Measurements from ENCODE around the gene PCDHB1.

Gene PCDHB1, protein sequence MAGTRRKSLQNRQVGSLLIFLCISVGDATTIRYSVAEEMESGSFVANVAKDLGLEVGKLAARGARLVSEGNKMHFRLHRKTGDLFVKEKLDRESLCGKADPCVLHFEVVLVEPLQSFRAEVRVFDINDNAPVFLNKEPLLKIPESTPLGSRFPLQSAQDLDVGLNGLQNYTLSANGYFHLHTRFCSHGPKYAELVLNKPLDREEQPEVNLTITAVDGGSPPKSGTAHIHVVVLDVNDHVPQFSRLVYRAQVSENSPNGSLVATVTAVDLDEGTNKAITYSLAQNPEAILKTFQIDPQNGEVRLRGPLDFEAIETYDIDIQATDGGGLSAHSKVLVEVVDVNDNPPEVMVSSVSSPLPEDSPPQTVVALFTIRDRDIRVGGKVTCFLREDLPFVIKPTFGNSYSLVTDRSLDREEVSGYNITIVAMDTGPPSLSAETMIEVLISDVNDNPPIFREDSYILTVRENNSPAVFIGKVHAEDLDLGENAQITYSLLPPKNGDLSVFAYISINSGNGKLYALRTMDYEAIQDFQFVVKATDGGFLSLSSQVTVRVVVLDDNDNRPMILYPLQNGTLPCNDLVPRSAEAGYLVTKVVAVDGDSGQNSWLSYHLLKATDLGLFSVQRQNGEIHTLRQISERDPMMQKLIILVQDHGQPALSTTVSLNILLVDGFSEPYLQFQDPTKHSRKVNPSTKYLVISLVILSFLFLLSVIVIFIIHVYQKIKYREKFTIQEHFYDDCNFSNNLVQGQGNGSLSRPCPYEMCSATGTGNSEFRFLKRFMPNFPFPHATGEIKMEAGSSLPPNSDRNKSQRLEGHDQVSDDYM

GRCh38 chr5:141050622-141051520 is at the start of gene PCDHB1:
TSS of gene PCDHB1 (plus strand) at chr5:141051374. CDS start at chr5:141051471, 97 bp downstream.
- no peak for DNase-seq

GRCh38 chr5:141001446-141001843 is 49.7 kb upstream of the PCDHB1 start:
- DNase-seq: no peak

DNA sequence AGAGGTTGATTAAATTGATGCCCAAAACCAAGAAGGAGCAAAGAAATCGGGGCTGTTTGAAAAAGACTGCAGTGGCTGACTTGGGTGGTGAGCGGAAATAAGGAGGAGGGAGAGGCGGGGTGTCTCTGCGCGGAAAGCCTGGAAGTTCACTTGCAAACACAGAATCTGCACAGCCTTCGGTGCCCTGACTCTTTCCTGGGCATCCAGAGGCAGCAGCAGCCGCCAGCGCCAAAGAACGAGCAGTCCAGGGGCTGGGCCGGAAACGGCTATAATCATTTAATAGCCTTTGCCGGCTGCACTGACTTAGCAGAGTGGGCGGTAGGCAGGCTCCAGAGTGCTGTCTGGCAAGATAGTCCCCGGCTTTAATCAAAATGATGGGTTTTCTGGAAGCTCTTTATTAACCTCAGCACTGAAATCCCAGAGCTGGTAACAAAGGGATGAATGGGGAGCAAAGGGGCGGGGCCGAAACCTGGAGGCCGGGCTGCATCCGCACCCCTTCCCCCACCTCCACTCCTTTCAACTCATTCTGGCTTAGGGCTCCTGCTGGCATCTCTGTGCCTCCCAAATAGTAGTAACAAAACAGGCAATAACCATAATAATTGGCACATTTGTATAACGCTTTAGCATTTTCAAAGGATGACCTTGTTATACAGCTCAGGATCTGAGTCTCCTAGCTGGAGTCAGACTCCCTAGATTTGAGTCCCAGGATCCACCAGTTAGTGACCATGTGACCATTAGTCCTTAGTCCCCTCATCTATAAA is 49.1 kb upstream of the PCDHB1 start:
- no peak for DNase-seq

GRCh38 chr5:141002605-141002965 is 48.6 kb upstream of the PCDHB1 start:
- no peak for DNase-seq

- DNase-seq: no peak
Measured at GRCh38 chr5:141003031-141003430, 48.1 kb upstream of the PCDHB1 start.

- no peak for DNase-seq
Measured at GRCh38 chr5:141003791-141004611, 47.2 kb upstream of the PCDHB1 start.

- DNase-seq: no peak
Measured at GRCh38 chr5:141007791-141008190, 43.4 kb upstream of the PCDHB1 start.

DNA sequence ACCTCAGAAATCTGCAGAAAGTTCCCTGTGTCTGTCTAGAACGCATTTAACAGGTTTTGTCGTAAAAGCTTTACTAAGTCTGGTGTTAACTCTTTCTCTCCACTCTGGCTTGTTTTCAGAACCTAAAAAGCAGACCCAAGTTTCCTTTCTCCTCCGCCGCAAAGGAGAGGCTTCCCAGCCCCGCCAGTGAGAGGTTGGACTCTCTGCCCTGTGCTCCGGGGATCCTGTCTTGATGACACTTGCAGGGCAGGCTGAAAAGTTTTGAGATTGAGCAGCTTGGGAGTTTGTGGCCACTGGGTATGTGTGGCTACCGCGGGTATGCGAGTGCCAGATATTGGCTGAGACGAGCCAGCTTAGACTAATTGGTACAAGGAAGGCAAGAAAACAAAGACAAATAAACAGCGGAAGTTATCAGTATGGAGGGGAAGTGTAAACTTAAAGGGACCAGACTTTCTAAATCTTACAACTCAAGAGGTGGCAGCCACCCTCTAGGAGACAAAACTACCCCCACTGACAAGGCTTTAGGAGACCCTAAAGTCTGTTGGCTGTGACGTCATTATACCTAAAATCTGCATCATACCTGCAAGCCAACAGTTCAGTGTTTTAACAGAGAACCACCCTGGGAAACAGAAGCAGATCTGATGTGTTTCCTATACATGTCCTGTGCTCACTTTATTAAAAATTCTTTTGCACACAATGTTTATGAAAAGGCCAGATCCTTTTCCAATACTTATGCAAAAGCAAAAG is 41.0 kb upstream of the PCDHB1 start:
- no peak for DNase-seq

GRCh38 chr5:141017943-141018342 is 33.2 kb upstream of the PCDHB1 start:
- DNase-seq: no peak

DNA sequence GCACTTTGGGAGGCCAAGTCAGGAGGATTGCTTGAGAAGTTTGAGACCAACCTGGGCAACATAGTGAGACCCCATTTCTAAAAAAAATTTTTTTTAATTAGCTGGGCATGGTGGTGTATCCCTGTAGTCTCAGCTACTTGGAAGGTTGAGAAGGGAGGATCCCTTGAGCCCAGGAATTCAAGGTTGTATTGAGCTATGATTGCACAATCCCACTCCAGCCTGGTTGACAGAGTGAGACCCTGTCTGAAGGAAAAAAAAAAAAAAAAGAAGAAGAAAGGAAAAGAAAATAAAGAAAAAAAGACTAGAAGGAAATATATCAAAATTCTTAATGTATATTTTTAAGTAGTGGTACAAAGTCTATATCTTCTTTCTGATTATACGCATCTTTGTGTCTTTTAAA is 28.8 kb upstream of the PCDHB1 start:
- DNase-seq: no peak

DNA sequence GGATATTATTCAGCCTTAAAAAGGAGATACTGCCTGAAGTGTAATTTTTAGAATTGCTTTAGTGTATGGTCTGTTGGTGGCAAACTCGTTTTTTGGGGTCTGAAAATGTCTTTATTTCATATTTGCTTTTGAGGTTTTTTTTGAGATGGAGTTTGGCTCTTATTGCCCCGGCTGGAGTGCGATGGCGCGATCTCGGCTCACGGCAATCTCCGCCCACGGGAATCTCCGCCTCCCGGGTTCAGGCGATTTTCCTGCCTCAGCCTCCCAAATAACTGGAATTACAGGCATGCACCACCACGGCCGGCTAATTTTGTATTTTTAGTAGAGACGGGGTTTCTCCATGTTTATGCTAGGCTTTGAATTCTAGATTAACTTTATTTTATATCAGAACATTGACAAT is 20.2 kb upstream of the PCDHB1 start:
- DNase-seq: no peak

GRCh38 chr5:141032626-141033025 is 18.5 kb upstream of the PCDHB1 start:
- DNase-seq: no peak

- no peak for DNase-seq
Measured at GRCh38 chr5:141039061-141039460, 12.1 kb upstream of the PCDHB1 start.

GRCh38 chr5:141039517-141039916 is 11.7 kb upstream of the PCDHB1 start:
- no peak for DNase-seq

DNA sequence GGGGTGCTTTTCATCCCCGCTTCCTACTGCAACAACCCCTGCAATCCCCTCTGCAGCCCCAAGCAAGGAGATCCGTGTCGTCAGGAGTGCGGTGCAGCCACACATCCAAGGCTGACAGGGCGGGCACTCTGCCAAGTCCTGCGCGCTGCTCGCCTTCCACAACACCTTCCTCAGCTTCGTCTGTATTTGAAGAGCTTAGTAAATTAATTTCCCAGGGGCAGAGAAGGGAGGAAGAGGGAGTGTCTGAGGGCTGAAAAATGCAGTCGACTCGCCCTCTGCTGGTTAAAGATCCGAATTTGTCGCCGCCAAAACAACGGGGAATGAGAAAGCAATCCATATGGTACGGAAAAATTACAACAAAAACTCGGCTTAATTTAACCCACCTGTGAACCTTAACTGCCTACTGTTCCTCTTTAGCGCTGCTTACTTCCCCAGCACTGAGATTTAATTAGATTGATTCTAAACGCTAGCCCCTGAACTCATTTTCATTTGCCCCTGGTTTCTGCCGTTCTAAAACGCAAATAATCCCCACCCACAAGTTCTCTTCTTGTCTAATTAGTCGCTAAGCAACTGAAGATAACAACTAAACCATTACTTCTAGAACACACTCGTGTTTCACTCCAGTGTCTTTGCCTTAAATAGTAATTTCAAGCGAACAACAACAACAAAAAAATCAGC is 10.9 kb upstream of the PCDHB1 start:
- no peak for DNase-seq

DNA sequence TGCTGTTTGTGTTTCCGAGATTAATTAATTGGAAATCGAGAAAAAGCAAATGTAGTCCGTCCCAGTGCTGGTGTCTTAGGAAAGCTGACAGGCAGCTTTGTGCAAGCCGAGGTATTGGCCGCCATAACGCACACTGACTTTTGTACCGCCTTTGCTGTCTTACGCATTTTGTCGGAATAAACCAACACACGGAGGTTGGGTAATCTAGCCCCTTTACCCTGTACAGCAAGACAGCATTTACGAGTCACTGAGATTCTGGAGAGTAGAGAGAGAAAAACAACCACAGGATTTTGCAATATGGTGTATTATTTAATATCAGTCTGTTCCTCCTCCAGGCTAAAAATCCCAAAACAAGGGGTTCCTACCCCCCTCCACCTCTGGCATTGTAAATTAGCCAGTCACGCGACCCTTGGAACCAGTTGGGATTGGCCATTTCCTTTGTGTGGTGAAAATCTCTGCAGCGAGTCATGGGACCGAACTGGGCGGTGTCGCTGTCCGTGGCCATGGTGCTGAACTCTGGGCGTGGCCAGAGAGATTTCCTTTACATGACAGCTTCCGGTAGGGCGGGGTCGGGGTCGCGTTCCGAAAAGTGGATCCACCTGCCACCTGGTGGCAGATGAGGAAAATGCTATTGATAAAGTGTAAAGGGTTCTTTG is 10.3 kb upstream of the PCDHB1 start:
- peak; percentile 25 for DNase-seq

- no peak for DNase-seq
Measured at GRCh38 chr5:141041427-141041785, 9.8 kb upstream of the PCDHB1 start.

- no peak for DNase-seq
Measured at GRCh38 chr5:141042555-141042954, 8.6 kb upstream of the PCDHB1 start.

DNA sequence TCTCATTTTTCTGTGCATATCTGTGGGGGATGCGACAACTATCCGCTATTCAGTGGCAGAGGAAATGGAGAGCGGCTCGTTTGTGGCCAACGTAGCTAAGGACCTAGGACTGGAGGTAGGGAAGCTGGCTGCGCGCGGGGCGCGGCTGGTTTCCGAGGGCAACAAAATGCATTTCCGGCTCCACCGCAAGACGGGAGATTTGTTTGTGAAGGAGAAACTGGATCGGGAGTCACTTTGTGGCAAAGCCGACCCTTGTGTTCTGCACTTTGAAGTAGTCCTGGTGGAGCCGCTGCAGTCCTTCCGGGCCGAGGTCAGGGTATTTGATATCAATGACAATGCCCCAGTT is 320 bp downstream of the PCDHB1 start:
- DNase-seq: no peak

DNA sequence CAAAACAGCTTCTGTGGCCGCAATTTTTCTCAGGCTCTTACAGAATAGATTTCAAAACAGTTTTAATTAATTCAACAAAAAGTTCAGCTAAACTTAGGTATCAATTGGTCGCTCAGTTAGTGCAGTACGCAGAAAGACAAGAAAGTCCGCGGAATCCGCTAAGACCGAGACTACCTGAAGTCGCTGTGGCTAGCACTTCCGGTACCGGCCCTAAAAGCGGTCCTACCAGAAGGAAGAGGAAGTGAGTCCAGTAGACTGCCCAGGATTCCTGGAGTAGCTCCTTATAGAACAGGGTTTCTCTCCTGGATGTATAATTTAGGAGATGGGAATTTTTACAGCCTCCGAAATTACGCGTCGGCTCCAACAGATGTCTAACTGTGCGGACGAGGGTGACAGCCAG is 26.7 kb downstream of the PCDHB1 start:
- no peak for DNase-seq
